Kidney (tissue), 14 donors: ENCODE measurements around the gene NEDD4. TPM values are rescaled to one million over a fixed set of nuclear protein-coding genes. Genes with fewer than 3 reads are reported as not detected.

Source experiments
- DNase-seq, 5 donors: peaks; one replicate each; pipeline ENCODE4 v3.0.0-alpha.2; 2013 to 2020
- FAIRE-seq: peaks from 2 replicates; lab custom pipeline; 2012; peaks lifted over from hg19 to GRCh38; lab: Jason Lieb, UNC
- H3K27ac ChIP-seq, 2 donors: one replicate each; pipeline ENCODE4 v1.7.0; 2013; ENCODE audit warnings: low read depth in 2 of 2, low read length in 2 of 2, inconsistent platforms in 1 of 2
- H3K27me3 ChIP-seq: one replicate; pipeline ENCODE4 v1.7.1; 2013; ENCODE audit warnings: low read length, inconsistent platforms; ENCODE audit not compliant: control insufficient read depth, insufficient read depth
- H3K36me3 ChIP-seq, 3 donors: one replicate each; pipeline versions ENCODE4 v1.7.0 to v1.7.1; 2013; ENCODE audit warnings: low read length in 3 of 3, control low read depth in 1 of 3, inconsistent platforms in 1 of 3; ENCODE audit not compliant: insufficient read depth in 3 of 3, control insufficient read depth in 2 of 3
- H3K4me1 ChIP-seq, 3 donors: one replicate each; pipeline versions ENCODE4 v1.7.0 to v1.7.1; 2013; ENCODE audit warnings: low read length in 3 of 3, inconsistent platforms in 1 of 3, low read depth in 1 of 3; ENCODE audit not compliant: control insufficient read depth in 2 of 3, insufficient read depth in 2 of 3
- H3K4me3 ChIP-seq, 3 donors: one replicate each; pipeline versions ENCODE4 v1.7.0 to v1.8.1; 2013; ENCODE audit warnings: low read length in 3 of 3, control low read depth in 1 of 3, inconsistent platforms in 1 of 3
- H3K9ac ChIP-seq, 3 donors: one replicate each; pipeline versions ENCODE4 v1.7.0 to v1.7.1; 2013; ENCODE audit warnings: low read length in 3 of 3, control low read depth in 1 of 3, inconsistent platforms in 1 of 3
- H3K9me3 ChIP-seq, 3 donors: one replicate each; pipeline versions ENCODE4 v1.7.0 to v1.7.1; 2013; ENCODE audit warnings: low read length in 3 of 3, control low read depth in 1 of 3, inconsistent platforms in 1 of 3; ENCODE audit not compliant: control insufficient read depth in 2 of 3, insufficient read depth in 1 of 3
- intact Hi-C: fragments of 100-400 bp; cut with DNase I; formaldehyde crosslinking; loops from one replicate; pipeline ENCODE4 v1.11.1; 2022
- polyA plus RNA-seq: library from polyadenylated mRNA; stranded (reverse); fragments of 350-450 nt; fragmentation: Illumina TruSeq; extraction: RNeasy Lipid Tissue Mini Kit (QIAGEN cat#74804); gene quantifications from one replicate; pipeline ENCODE4 v1.2.3, GENCODE V29; 2014; ENCODE audit warnings: low read depth, low replicate concordance; ENCODE audit not compliant: insufficient read depth
- total RNA-seq: library from RNA; stranded (reverse); fragmentation: NEBNext Ultra II Directional; extraction: Animal tissue kit (Norgen Biotek cat#: 25700); gene quantifications from one replicate; pipeline ENCODE4 v1.2.1, GENCODE V29; 2021
- TF ChIP-seq, protein P1 (sequence below): IDR thresholded peaks from 3 replicates; pipeline ENCODE4 v1.5.1; 2012; ENCODE audit warnings: mild to moderate bottlenecking, moderate library complexity, borderline replicate concordance; ENCODE audit not compliant: insufficient read depth; ENCODE audit errors: extremely low read depth
- donor health status: control.
- donor health status: control.
- donor health status: control.
- donor health status: control.
- donor health status: control.
- donor health status: DM: yes; HTN: yes; CAD: no.
- donor health status: Normal renal cell carcinoma (clear cell type).

The NEDD4 gene
- total and polyA plus RNA-seq, 2 donors from 2014 or later = 3.3 to 22.3 TPM

DNA sequence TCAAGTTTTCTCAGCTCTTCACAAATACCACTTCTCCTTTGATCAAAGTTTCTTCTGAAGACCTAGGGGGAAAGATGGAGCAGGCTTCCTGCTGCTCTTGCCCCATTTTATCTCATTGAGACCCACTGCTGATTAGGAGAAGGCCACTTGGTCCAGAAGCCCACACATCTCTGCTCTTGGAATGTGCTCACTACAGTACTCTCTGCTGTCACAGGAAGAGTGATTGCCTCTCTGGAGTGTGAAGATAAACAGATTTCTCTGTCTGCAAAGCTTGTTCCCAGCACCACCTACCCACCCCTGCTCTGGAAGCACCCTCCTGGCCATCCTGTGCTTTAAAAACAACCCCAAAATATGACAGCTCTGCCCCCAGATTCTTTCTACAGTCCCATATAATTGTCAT lies 209.1 kb downstream of the NEDD4 start:
- H3K27ac ChIP-seq = no peak overlapping the region
- TF ChIP-seq, protein P1, sequence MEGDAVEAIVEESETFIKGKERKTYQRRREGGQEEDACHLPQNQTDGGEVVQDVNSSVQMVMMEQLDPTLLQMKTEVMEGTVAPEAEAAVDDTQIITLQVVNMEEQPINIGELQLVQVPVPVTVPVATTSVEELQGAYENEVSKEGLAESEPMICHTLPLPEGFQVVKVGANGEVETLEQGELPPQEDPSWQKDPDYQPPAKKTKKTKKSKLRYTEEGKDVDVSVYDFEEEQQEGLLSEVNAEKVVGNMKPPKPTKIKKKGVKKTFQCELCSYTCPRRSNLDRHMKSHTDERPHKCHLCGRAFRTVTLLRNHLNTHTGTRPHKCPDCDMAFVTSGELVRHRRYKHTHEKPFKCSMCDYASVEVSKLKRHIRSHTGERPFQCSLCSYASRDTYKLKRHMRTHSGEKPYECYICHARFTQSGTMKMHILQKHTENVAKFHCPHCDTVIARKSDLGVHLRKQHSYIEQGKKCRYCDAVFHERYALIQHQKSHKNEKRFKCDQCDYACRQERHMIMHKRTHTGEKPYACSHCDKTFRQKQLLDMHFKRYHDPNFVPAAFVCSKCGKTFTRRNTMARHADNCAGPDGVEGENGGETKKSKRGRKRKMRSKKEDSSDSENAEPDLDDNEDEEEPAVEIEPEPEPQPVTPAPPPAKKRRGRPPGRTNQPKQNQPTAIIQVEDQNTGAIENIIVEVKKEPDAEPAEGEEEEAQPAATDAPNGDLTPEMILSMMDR = no peak
- H3K36me3 ChIP-seq = no peaks in the 10 kb centered on the region
- no peaks in the 10 kb centered on the region for H3K9me3 ChIP-seq
- H3K4me3 ChIP-seq = no peak overlapping the region
- DNase-seq (peak in 3 of 5 donors; percentile 28 to 76 (median 74)), FAIRE-seq (no peak)
- no peaks in the 10 kb centered on the region for H3K27me3 ChIP-seq
- intact Hi-C loops = no loop called here
- no peaks in the 10 kb centered on the region for H3K4me1 ChIP-seq
- H3K9ac ChIP-seq = no peak overlapping the region

DNA sequence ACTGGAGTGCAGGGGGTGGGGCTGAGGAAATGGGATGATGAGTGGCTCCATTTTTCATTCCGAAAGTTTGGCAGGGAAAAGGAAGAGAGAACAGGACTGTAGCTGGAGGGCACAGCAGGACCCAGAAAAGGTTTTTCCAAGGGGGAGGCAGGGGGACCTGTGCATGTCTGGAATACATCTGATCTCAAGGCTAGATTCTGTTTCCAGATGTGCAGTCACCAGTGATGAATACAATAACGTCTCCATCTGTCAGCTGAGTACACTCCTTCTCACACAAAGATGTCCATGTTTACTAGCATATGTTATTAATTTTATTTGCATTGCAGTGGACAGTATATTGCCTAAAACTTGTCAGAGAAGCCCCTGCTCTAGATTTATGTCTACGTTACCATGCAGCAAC lies 210.5 kb downstream of the NEDD4 start:
- Histone ChIP-seq H3K4me1 (no peaks in the 10 kb centered on the region), H3K4me3 (no peak overlapping the region), H3K27ac (no peak overlapping the region), H3K27me3 (no peaks in the 10 kb centered on the region), H3K9me3 (no peaks in the 10 kb centered on the region), H3K36me3 (no peaks in the 10 kb centered on the region), H3K9ac (no peak overlapping the region)
- intact Hi-C loops = no loop called here
- no peak for FAIRE-seq
- TF ChIP-seq, protein P1 = no peak
- no peak for DNase-seq

DNA sequence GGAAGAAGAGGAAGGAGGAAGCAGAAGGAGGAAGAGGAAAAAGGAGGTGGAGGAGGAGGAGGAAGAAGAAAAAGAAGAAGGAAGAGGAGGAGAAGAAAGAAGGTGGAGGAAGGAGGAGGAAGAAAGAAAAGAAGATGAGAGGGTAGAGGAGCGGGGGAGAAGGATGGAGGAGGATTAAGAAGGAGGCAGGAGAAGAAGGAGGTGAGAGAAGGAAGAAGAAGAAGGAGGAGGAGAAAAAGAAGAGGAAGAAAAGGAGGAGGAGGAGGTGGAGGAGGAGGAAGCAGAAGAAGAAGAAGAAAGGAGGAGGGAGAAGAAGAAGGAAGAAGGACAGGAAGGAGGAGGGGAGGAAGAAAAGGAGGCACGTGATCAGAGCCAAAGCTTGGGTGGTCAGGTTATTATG lies 213.1 kb downstream of the NEDD4 start:
- H3K27ac ChIP-seq = no peak overlapping the region
- H3K4me3 ChIP-seq = no peak overlapping the region
- no peak for DNase-seq
- TF ChIP-seq, protein P1 = no peak
- H3K27me3 ChIP-seq = no peaks in the 10 kb centered on the region
- H3K9me3 ChIP-seq = no peaks in the 10 kb centered on the region
- no peaks in the 10 kb centered on the region for H3K36me3 ChIP-seq
- FAIRE-seq = no peak
- no peak overlapping the region for H3K9ac ChIP-seq
- intact Hi-C loops = no loop called here
- no peaks in the 10 kb centered on the region for H3K4me1 ChIP-seq

- TF ChIP-seq, protein P1 = no peak
- FAIRE-seq (no peak), DNase-seq (no peak)
- H3K36me3 ChIP-seq = no peaks in the 10 kb centered on the region
- H3K4me3 ChIP-seq = no peak overlapping the region
- intact Hi-C loops = no loop called here
- no peaks in the 10 kb centered on the region for H3K4me1 ChIP-seq
- H3K9ac ChIP-seq = no peak overlapping the region
- no peaks in the 10 kb centered on the region for H3K9me3 ChIP-seq
- no peaks in the 10 kb centered on the region for H3K27me3 ChIP-seq
- no peak overlapping the region for H3K27ac ChIP-seq
These were observed 214.5 kb downstream of the NEDD4 start for GRCh38 chr15:55778932-55779331.
